Stimulated activated CD4-positive, alpha-beta T cell treated with anti-CD3 and anti-CD28 coated beads, Interleukin-1b, Interleukin-23, amount 100 ng/mL, for 48 hours (primary cell): ENCODE data around the gene CTSW.

ENCODE experiments used
- DNase-seq: peaks from one replicate; pipeline ENCODE4 v3.0.0-alpha.2; 2020

Gene CTSW

DNA sequence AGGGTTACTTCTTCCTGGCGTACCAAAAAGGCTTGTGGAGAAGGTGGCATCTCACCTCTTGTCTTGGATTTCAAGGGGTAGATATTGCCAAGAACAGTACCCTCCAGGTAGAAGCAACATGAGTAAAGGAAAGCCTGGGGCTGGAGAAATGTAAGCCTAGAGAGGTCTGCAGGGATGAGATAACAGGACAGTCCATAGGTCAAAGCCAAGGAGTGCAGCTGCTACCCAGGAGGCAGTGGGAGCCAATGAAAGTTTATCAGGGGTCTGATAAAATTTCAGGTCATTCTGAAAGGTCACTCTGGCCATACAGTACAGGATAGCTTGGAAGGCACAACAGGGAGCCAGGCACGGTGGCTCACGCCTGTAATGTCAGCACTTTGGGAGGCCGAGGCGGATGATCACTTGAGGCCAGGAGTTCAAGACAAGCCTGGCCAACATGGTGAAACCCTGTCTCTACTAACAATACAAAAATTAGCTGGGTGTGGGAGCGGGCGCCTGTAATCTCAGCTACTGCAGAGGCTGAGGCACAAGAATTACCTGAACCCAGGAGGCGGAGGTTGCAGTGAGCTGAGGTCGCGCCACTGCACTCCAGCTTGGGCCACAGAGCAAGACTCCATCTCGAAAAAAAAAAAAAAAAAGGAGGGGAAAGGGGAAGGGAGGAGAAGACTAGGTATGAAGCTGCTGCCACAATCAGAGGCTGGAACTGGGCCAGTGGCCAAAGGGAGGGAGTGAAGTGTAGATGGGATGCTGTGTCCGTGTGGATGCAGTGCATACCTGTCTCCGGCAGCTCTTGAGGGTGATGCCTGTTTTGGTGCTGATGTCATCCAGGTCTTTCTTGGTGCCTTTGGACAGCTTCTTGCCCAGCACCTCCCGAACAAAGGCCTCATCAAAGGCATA is 7.4 kb downstream of the CTSW start:
- DNase-seq: peak; percentile 0

DNA sequence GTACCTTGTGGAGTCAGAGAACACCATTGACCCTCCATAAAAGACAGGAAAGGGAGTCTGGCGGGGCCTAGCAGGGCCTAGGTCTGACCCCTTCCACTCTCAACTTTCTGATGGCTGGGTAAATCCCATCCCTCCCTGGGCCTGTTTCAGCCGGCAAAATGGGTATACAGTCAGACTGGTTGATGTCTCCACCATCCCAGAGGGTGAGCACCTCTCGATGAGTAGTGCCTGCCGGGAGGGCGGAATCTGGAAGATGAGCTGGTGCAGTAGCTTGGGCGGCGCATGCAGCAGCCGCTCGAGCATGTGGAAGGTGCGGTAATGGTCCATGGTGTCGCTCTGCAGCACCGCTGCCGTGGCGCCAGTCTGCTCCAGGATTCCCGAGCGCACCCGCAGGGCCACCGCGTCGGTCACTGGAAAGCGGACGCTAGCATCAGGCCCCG is 8.1 kb downstream of the CTSW start:
- DNase-seq: peak; percentile 27

DNA sequence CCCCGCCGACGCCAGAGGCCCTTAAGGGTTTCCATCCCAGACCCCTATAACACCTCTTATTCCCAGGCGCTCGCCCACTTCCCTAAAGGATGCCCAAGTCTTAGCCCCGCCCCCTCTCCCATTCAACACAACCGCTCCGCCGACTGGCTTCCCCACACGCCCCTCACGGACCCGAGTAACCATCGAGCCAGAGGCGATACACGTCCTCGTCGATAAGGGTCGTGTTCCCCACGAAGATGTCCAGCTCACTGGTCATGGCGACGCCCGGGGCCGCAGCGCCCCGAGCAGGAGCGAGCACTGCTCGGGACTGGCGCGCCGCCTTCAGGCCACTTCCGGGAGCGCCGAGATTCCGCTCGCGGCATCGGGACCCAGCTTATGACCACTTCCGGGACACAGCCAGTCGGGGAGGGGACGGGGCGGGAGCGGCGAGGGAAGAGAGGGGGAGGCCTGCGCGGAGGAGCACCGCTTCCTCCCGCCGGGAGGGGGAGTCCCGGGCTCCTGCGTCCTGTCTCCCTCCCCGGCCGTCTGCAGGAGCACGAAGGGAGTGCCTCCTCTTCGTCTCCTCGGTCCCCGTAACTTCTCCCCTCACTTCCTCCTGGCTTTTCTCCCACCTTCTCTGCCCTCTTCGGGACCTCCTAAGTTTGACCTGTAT is 8.7 kb downstream of the CTSW start, which contains the start of gene FIBP:
Gene FIBP, minus strand, starts transcription at position 309 of the 652 bp plus-strand sequence. Its CDS starts 53 bp downstream, at position 256.
- peak; percentile 97 for DNase-seq

DNA sequence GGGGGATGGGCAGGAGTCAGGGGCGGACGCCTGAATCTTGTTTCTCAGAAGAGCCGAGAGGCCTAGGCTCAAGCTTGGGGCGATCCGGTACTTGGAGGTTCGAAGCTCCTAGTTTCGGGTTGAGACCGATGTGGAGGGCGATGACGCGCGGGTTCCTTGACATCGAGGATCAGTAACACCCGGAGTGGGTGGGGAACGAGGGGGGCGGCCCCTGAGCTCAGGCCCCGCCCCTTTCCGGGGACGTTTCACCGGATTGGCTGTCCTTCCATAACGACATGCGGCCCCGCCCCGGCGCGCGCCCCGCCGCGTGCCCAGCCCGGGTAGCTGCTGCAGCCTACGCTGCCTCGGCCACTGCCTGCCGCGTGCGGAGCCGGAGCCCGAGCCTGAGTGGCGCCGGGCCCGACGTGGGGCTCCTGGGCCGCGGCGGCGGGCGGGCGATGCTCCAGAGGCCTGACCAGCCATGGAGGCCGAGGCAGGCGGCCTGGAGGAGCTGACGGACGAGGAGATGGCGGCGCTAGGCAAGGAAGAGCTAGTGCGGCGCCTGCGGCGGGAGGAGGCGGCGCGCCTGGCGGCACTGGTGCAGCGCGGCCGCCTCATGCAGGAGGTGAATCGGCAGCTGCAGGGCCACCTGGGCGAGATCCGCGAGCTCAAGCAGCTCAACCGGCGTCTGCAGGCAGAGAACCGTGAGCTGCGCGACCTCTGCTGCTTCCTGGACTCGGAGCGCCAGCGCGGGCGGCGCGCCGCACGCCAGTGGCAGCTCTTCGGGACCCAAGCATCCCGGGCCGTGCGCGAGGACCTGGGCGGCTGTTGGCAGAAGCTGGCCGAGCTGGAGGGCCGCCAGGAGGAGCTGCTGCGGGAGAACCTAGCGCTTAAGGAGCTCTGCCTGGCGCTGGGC is 10.9 kb downstream of the CTSW start, which contains the start of gene CCDC85B:
Gene CCDC85B, plus strand, starts transcription at position 350 of the 895 bp plus-strand sequence. Its CDS starts 111 bp downstream, at position 461.
- peak; percentile 99 for DNase-seq

DNA sequence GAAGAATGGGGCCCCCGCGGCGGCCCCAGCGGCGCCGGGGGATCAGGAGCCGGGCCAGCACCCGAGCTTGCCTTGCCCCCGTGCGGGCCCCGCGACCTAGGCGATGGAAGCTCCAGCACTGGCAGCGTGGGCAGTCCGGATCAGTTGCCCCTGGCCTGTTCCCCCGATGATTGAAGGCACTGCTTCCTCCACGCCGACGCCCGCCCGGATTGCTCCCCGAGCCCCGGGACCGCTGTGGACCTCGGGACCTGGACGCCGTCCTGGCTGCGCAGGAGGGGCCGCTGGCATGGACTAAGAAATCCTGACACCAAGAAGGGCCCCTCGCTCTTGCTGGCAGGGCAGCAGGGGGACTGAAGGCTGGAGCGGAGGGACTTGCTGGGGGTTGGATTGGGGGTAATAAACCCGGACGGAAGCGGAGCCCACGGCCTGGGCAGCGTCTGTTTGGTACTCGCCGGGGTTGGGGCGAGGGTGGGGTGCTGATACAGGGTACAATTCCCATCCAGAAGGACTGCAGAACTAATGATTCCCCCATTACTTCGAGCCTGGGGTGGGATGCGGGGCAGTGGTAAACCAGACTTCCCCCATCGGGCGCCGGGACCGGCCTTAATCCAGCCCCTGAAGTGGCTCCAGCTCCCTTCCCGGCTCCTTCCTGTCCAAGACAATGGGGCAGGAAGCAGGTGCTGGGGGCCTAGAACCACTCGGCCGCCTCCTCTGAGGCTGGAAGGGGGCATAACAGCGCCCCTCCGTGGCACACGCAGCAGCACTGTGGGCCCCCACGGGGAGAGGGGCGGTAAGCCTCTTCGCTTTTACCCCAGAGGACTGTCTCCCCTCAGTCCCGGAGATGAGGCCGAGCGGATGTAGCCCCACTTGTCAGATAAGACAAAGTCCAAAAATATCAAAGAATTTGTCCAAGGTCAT is 11.8 kb downstream of the CTSW start:
- no peak for DNase-seq

DNA sequence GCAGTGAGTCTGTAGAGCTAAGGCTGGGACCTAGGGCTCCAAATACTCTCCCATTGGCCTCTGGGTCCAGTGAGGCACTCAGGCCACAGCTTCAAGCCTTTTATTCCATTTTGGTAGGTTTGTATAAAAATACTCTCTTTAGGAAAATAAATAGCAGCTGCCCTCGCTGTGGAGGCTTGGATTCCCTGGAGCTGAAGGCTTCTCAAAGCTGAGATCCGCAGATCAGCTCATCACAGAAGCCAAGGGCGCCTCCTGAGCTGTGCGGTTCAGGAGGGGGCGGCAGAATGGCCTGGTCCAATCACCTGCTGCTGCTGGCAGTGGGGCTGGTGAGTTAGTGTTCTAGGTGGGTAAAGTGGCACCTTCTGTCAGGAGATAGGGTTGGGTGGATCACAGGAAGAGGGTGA is 12.5 kb downstream of the CTSW start:
- DNase-seq: peak; percentile 55

DNA sequence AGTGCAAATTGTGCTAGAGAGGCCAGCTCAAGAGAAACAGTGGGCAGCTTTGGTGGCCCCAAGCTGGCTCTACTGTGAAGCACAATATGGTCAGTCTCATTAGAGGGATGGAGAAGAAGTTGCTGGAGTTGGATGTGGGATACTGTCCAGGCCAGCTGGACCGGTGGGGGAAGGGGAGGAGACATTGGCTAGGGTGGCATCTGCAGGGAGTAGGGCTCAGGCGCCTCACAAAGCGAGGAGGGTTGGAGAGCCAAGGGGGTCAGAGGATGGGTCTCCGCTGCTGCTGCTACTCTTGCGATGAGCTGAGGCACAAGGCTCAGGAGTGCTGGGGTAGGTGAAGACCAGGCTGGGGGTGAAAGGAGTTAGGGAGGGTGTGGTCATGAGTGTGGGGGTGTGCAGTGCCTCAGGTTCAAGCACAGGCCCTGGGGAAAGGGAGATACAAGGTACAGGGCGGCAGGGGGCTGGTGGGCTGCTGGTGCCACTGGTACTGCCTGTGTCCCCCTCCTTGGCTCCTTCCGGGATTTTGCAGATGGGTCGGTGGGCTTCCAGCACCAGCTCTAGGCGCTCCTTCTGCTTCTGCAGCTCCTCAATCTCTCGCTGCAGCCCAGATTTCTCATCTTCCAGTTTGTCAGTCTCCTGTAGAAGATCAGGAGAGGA is 13.2 kb downstream of the CTSW start:
- no peak for DNase-seq

DNA sequence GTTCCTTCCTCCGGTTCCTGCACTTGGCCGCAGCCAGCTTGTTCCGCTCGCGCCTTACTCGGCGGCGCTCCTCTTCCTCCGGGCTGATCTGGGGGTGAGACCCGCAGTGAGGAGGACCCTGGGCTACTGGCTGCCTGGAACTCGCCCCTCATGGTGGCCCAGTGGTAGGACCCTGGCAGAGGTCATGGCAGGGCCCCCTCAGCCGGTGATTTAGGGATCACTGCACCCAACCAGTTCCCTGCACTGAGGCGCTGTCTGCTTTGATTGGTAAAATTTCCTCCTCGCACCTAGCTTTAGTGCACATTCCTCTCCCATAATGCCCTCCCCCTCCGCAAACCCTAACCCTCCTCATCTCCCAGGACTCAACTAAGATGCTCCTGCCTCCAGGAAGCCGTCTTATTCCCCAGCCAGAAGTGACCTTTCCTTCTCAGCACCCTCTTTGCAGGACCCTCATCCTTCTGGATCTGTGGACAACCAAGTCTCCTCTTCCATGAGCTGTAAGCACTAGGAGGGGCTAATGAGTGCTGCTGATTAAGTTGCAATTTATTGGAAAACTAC is 14.5 kb downstream of the CTSW start:
- DNase-seq: no peak

DNA sequence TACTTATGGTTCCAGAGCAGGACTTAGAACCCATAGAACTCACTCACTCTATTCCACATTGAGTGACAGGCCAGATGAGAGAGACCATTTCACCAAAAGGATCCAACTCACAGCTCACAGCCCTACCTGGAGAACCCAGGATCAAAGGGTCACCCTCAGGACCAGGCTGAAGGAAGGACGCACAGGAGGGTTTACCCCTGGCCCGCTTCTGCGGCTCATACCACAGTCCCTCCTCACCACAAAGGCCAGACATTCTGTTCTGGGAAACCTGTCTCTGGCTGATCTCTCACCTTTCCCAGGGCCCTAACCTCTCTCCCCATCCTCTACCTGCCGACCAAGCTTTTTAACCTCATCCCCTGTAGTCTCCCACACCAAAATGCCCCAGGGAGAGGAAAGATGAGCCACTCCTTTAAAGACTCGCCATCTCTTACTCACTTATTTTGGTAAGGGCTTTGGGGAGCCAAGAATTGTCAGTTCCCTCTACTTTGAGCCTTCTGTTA is 15.9 kb downstream of the CTSW start:
- DNase-seq: no peak

DNA sequence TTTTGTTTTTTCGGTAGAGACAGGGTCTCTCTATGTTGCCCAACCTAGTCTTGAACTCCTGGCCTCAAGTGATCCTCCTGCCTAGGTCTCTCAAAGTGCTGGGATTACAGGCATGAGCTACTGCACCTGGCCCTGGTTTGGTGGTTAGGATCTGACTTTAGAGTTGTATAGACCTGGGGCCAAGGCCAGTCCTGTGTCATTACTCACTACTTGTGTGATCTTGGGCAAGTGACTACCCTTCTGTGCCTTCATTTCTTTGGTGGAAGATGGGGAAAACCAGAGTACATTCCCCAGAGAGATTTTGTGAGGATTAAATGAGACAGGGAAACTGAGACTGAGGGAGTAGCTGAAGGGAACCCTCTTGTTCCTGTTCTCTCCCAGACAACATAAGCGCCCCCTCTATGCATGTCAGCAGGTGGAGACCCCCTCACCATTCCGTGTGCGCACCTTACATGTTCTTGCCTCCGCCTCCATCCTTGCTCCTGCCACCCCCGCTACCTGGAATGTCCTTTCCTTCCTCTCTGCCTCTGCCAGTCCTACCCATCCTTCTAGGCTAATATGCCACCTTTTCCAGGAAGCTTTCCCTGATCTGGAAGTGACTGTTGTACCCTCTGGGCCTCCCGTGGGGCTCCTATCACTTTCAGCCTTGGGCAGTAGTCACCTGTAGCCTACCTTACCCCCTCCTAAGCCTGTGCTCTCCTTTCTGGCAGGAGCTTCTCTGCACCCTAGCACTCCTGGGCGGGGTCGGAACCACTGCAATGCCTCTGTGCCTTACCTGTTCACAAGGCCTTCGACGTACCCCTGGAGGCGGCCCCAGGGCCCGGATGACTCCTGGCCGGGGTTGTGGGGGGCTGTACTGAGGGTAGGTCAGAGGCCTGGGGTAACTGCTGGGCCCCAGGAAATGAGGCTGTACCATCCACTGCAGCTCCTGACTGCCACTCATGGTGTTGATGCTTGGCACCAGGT is 16.7 kb downstream of the CTSW start:
- DNase-seq: no peak

DNA sequence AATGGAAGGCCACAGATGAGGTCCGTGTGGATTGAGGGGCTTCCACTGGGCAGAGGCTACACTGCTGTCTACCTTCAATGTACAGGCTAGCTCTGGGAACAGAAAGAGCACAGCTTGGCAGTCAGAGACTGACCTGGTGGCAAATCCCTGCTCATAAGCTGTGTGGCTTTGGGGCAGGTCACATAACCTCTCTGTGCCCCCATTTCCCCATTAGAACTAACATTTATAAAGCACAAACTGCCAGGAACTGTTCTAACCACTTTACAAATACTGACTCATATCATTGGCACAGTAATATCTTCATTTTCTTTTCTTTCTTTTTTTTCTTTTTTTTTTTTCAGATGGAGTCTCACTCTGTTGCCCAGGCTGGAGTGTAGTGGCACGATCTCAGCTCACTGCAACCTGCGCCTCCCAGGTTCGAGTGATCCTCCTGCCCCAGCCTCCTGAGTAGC is 17.4 kb downstream of the CTSW start:
- DNase-seq: no peak

DNA sequence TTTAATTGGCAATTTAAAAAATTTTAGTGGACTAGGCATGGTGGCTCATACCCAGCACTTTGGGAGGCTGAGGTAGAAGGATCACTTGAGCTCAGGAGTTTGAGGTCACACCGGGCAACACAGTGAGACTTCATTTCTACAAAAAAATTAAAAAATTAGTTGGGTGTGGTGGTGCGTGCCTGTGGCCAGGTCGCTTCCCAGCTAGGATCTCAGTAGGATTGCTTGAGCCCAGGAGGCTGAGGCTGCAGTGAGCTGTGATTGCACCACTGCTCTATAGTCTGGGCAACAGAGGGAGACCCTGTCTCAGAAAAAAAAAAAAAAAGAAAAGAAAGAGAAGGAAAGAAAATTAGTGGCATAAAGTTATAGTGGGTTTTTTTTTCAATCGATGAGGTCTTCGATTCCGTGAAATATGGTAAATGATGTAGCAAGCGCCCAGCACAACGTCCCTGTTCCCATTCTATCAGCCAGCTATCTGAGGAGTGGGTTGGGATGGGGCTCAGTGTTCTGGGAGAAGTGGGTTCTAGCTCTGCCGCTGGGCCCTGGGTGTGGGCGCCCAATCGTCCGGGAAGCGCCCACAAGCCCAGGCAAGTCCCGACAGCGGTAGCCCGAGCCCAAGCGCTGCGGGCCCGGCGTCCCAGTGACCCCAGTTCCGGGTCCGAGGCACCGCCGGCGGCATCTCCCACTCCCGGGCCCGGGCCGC is 19.2 kb downstream of the CTSW start:
- no peak for DNase-seq

DNA sequence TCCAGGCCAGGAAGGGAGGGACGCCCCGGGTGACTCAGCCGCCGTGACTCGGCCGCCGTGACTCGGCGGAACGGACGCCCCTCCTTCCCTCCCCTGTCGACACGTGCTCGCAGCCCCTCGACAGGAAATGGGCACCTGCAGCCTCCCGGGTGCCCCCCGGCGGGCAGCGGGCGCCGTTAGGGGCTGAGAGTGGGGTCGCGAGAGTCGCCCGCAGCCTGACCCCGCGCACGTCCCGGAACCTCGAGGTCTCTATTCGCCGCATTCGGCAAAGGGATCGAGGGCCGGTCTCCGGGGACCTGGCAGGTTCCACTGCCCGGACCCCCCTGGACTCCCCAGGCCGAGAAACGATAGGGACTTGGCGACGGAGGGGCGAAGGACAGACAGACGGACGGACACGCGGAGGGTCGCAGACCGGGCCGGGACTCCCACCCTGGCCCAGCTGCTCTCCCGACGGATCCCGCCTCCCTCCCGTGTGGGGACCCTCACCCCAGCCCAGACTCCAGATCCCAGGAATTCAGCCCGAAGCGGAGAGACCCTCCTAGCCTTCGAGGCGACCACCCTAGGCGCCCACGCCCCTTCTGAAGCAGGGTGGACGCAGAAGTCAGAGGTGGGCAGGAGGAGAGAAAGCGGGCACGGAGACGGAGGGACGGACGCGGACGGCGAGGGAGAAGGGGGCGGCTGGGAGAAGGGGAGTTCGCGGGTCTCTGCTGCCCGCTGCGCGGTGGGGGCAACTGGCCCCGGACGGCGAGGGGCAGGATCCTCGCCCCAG is 19.9 kb downstream of the CTSW start:
- peak; percentile 82 for DNase-seq

DNA sequence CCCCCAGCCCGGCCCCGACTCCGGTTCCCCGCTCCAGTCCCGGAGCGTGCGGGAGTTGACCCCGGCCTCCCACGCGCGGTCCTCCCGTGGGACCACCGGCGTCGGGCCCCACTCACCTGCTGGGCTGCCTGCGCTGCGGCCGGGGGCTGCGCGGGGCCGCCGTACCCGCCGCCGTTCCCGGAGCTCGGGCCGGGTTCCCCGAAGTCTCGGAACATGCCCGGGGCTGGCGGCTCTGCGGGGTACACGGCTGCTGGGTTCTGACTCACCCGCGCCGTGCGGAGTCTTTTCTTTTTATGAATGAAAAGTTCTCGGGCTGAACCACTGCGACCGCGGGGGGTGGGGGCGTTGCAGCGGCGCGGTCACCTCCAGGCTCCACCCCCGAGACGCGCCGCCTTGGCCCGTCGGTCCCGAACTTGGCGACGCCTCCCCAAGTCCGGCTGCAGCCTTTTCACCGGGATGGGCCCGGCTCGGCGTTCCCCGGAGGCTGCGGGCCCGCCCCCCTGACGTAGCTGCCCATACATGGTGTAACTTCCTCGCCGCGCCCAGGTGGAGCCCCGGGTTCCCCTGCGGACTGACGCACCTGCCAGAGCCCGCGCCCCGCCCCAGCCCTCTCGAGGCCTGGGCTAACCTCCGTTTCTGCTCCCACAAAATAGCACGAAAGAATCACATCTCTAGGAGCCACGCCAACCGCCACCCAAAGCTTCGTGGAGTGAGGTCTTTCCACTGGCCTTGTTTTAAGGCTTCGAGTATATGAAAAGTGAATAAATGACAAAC is 20.7 kb downstream of the CTSW start, which contains the start of gene FOSL1:
Gene FOSL1, minus strand, starts transcription at position 264 of the 774 bp plus-strand sequence. Its CDS starts 49 bp downstream, at position 215.
- peak; percentile 96 for DNase-seq

DNA sequence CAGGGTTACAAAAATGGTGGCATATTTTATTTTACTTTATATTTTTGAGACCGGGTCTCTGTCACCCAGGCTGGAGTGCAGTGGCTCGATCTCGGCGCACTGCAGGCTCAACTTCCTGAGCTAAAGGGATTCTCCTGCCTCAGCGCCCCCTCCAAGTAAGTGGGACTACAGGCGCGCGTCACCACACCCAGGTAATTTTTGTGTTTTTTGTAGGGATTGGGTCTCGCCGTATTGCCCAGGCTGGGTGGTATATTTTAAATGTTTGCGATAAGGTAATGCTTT is 21.2 kb downstream of the CTSW start:
- DNase-seq: no peak

DNA sequence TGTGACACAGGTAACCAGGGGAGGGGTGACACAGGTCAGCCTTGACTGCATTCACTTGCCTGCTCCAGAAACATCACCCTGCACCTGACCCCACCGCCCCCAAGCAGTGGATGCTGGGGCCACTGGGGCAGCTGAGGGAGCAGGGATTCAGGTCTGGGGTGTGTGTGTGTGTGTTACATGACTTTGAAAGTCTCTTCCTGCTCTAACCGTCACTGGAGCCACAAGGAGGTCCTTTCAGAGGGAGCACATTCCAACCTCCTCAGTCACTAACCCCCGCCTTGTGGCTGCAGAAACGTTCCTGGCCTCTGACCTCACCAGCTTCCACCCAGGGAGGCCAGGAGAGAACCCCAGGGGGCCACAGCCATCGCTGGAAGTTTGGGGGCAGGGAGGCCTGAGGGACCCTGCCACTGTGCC is 23.4 kb downstream of the CTSW start:
- no peak for DNase-seq

DNA sequence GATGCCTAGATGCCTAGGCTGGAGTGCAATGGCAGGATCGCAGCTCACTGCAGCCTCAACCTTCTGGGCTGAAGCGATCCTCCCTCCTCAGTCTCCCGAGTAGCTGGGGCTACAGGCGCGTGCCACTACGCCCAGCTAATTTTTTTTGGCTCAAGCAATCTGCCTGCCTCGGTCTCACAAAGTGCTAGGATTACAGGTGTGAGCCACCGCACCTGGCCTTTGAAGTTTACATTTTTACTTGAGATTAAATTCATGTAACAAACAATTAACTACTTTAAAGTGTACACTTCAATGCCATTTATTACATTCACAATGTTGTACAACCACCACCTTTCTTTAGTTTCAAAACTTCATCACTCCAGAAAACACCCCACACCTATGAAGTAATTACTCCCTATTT is 24.1 kb downstream of the CTSW start:
- DNase-seq: no peak
